Heart left ventricle (tissue), 16 donors: ENCODE data around the gene C5AR1. TPM values are rescaled to one million over a fixed set of nuclear protein-coding genes. Genes with fewer than 3 reads are reported as not detected.
A peak's percentile ranks its signal among the peaks of the same experiment; 100 is the strongest.

Experiments used
- ATAC-seq, 4 donors: fragments of 200-7000 bp; cut with Tn5 transposase; one replicate each; pipeline ENCODE4 v1.9.1; 2020 to 2022; ENCODE audit warnings: moderate library complexity in 4 of 4, mild to moderate bottlenecking in 3 of 4, moderate number of reproducible peaks in 1 of 4
- DNase-seq, 5 donors: peaks; one replicate each; pipeline ENCODE4 v3.0.0-alpha.2; 2020
- H3K27ac ChIP-seq, 12 donors: fragments of 200-600 bp; sonication (generic) in 4 of 12; one replicate each; pipeline versions ENCODE4 v1.5.0 to v1.8.0; 2016 to 2022; ENCODE audit warnings: mild to moderate bottlenecking in 2 of 12
- H3K27me3 ChIP-seq, 9 donors: fragments of 200-600 bp; sonication (generic) in 2 of 9; one replicate each; pipeline versions ENCODE4 v1.5.1 to v1.8.0; 2016 to 2022; ENCODE audit warnings: mild to moderate bottlenecking in 3 of 9
- H3K36me3 ChIP-seq, 9 donors: fragments of 200-600 bp; sonication (generic) in 2 of 9; one replicate each; pipeline versions ENCODE4 v1.5.0 to v1.8.0; 2018 to 2022; ENCODE audit warnings: mild to moderate bottlenecking in 2 of 9
- H3K4me1 ChIP-seq, 12 donors: fragments of 200-600 bp; sonication (generic) in 4 of 12; one replicate each; pipeline versions ENCODE4 v1.5.0 to v1.8.0; 2016 to 2022; ENCODE audit warnings: mild to moderate bottlenecking in 3 of 12
- H3K4me3 ChIP-seq, 12 donors: fragments of 200-600 bp; sonication (generic) in 4 of 12; one replicate each; pipeline versions ENCODE4 v1.5.0 to v1.8.0; 2017 to 2022; ENCODE audit warnings: mild to moderate bottlenecking in 9 of 12, moderate library complexity in 4 of 12
- H3K9me3 ChIP-seq, 12 donors: fragments of 200-600 bp; sonication (generic) in 4 of 12; one replicate each; pipeline versions ENCODE4 v1.5.0 to v1.8.0; 2016 to 2022; ENCODE audit warnings: mild to moderate bottlenecking in 1 of 12
- CTCF ChIP-seq, 12 donors: fragments of 200-600 bp; sonication (generic) in 4 of 12; IDR thresholded peaks; one replicate each; pipeline versions ENCODE4 v1.5.0 to v1.8.0; 2018 to 2022; ENCODE audit warnings: antibody characterized with exemption in 12 of 12, mild to moderate bottlenecking in 5 of 12
- POLR2A ChIP-seq, 2 donors: fragments of 450-650 bp; IDR thresholded peaks; one replicate each; pipeline ENCODE4 v1.6.1; 2017; ENCODE audit warnings: antibody characterized with exemption in 2 of 2, mild to moderate bottlenecking in 2 of 2, moderate library complexity in 2 of 2
- WGBS, 4 donors: extraction: QIAGEN DNeasy Blood & Tissue Kit in 2 of 4; methylation state at CpG; one replicate each; pipeline versions ENCODE4 v1.1.5 to v1.1.7; 2013 to 2018; 5-methylcytosine and 5-hydroxymethylcytosine counted together
- intact Hi-C, 10 donors: fragments of 100-400 bp; cut with DNase I; formaldehyde crosslinking; loops; one replicate each; pipeline versions ENCODE4 v1.11.1 to v1.14.2; 2022
- polyA plus RNA-seq, 2 donors: library from polyadenylated mRNA; stranded (reverse); fragments of 200-250 nt; gene quantifications; one replicate each; pipeline ENCODE4 v1.2.3, GENCODE V29; 2013
- total RNA-seq, 9 donors: library from RNA; depleted of rRNA in 2 of 9; stranded (reverse); fragments of >200 nt in 2 of 9; fragmentation: NEBNext Ultra II Directional in 3 of 9; extraction: Animal tissue kit (Norgen Biotek cat#: 25700) in 3 of 9; gene quantifications; one replicate each; pipeline versions ENCODE4 v1.1.0 to v1.2.4, GENCODE V29; 2016 to 2023
- donor health status: ischemic (EF 13 %, LVEDD 7.1; RV severe dilation, severe dysfunction).
- donor health status: healthy with polysubstance abuse.
- donor health status: DM: no; HTN: yes; CAD: no.
- donor health status: DM: no; HTN: no; CAD: no.
- donor health status: ischemic (EF 25% LVEDD 6.9; RV normal size, moderate dysfunction).
- donor health status: ischemic (EF 25% LVEDD 5.7; RV mildly dilated, moderate dysfunction).
- donor health status: healthy.
- donor health status: DM: yes; HTN: yes; CAD: no.
- donor health status: ischemic (EF 35%, LVEDD 5.7; RV mildly dilated, moderate dysfunction).
- donor health status: nonischemic (EF 11% LVEDD 7.7; RV severe dilation, severe dysfunction).
- donor health status: DM: yes; HTN: yes; CAD: no.
- donor health status: PGD.
- donor health status: ischemic (EF 29% LVEDD 5.4; RV normal size, mild dysfunction).
- donor health status: nonischemic (EF 23%, LVEDD 6.1; RV moderate dilation, normal function).

The C5AR1 gene
- total and polyA plus RNA-seq, 11 donors, result 0.80 to 37.9 (median 5.6) TPM

GRCh38 chr19:47270408-47270807 is 39.3 kb upstream of the C5AR1 start:
- no peak for DNase-seq
- ATAC-seq, result no peak
- no peaks in the 10 kb centered on the region for H3K27me3 ChIP-seq
- TF ChIP-seq CTCF (IDR thresholded peaks at IDR 0.05) (no peak), POLR2A (IDR thresholded peaks at IDR 0.05) (no peak)
- intact Hi-C loops, result loop anchor here in 1 of 10 donors (10.0 kb wide), 1 partner anchor 334 kb away; the partner anchor contains the start of gene BICRA
- H3K27ac ChIP-seq, result no peak overlapping the region
- peaks cover 0 to 63% (median 57%) of the 10 kb centered on the region in 9 donors for H3K36me3 ChIP-seq
- 83 to 96% (median 93%) methylated on average over 7 to 10 of the region's 10 CpGs for WGBS, 4 donors
- H3K4me1 ChIP-seq, result peaks cover 1 to 25% (median 16%) of the 10 kb centered on the region in 12 donors
- no peak overlapping the region for H3K4me3 ChIP-seq
- H3K9me3 ChIP-seq, result no peaks in the 10 kb centered on the region

- no peaks in the 10 kb centered on the region for H3K27me3 ChIP-seq
- intact Hi-C loops, result loop anchor here in 2 of 10 donors (2.0 to 10.0 kb wide), 3 partner anchors 13 to 333 kb away; partner anchors contain the start of genes BICRA (in 1 of the 2) and CCDC9 (in 1 of the 2)
- 78 to 83% (median 79%) methylated on average over 6 of the region's 6 CpGs for WGBS, 4 donors
- TF ChIP-seq CTCF (IDR thresholded peaks at IDR 0.05), result no peak
- no peak overlapping the region for H3K4me3 ChIP-seq
- DNase-seq (no peak), ATAC-seq (no peak)
- no peaks in the 10 kb centered on the region for H3K9me3 ChIP-seq
- H3K27ac ChIP-seq, result peak overlapping the region in 2 of 12 donors; percentile 97 to 98
- H3K36me3 ChIP-seq, result peaks cover 0 to 47% (median 43%) of the 10 kb centered on the region in 9 donors
- peaks cover 3 to 40% (median 28%) of the 10 kb centered on the region in 12 donors for H3K4me1 ChIP-seq
Observed at GRCh38 chr19:47271949-47272348, 37.7 kb upstream of the C5AR1 start.

GRCh38 chr19:47272448-47273312 is 37.0 kb upstream of the C5AR1 start:
- no peaks in the 10 kb centered on the region for H3K9me3 ChIP-seq
- DNase-seq (peak in 4 of 5 donors; percentile 42 to 62 (median 56)), ATAC-seq (no peak)
- H3K36me3 ChIP-seq, result peaks cover 0 to 40% (median 36%) of the 10 kb centered on the region in 9 donors
- peak overlapping the region; percentile 89 to 99 (median 95) for H3K27ac ChIP-seq
- peaks cover 3 to 47% (median 32%) of the 10 kb centered on the region in 12 donors for H3K4me1 ChIP-seq
- 49 to 59% (median 51%) methylated on average over 39 to 42 of the region's 42 CpGs for WGBS, 4 donors
- no peaks in the 10 kb centered on the region for H3K27me3 ChIP-seq
- TF ChIP-seq POLR2A (IDR thresholded peaks at IDR 0.05) (no peak), CTCF (IDR thresholded peaks at IDR 0.05) (no peak)
- peak overlapping the region; percentile 47 to 83 (median 72) for H3K4me3 ChIP-seq
- intact Hi-C loops, result loop anchor here in 3 of 10 donors (1.0 to 10.0 kb wide), 4 partner anchors 14 to 332 kb away; partner anchors contain the start of genes BICRA (in 1 of the 3) and CCDC9 (in 1 of the 3)
